Measurements from ENCODE around the gene GMPPB. TPM values are rescaled to one million over a fixed set of nuclear protein-coding genes. Genes with fewer than 3 reads are reported as not detected.

The GMPPB gene
- total RNA-seq, 2 donors from 2014 or later = 22.4 to 38.7 TPM

- Mint-ChIP-seq H3K4me1 (no peaks in the 10 kb centered on the region), H3K27ac (no peak overlapping the region), H3K4me3 (no peak overlapping the region), H3K36me3 (ENCODE audit: low read depth) (peaks cover 5% of the 10 kb centered on the region), H3K9me3 (no peaks in the 10 kb centered on the region), H3K27me3 (no peaks in the 10 kb centered on the region)
- ATAC-seq (replicated peaks) = no peak
These were observed 11.0 kb downstream of the GMPPB start for GRCh38 chr3:49712631-49713317.

DNA sequence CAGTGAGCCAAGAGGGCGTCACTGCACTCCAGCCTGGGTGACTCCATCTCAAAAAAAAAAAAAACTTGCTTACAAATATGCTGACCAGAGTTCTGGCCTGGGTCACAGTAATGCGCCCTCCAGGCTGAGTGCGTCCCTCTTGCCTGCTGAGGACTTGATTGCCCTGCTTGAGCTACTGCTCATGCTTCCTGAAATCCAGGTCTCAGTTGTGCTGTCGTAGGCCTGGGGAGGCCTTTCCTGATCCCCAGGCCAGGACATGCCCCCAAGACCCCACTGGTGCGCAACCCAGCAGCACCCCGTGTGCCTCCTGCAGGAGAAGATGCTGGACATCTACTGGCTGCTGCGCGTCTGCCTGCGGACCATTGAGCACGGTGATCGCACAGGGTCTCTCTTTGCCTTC lies 11.6 kb downstream of the GMPPB start:
- Mint-ChIP-seq H3K4me1 (no peaks in the 10 kb centered on the region), H3K27ac (no peak overlapping the region), H3K9me3 (no peaks in the 10 kb centered on the region), H3K36me3 (ENCODE audit: low read depth) (peaks cover 7% of the 10 kb centered on the region), H3K4me3 (no peak overlapping the region), H3K27me3 (no peaks in the 10 kb centered on the region)
- ATAC-seq (replicated peaks) = no peak

- peaks cover 12% of the 10 kb centered on the region for H3K36me3 Mint-ChIP-seq (ENCODE audit: low read depth)
- H3K4me3 Mint-ChIP-seq = no peak overlapping the region
- no peaks in the 10 kb centered on the region for H3K4me1 Mint-ChIP-seq
- no peaks in the 10 kb centered on the region for H3K27me3 Mint-ChIP-seq
- no peaks in the 10 kb centered on the region for H3K9me3 Mint-ChIP-seq
- H3K27ac Mint-ChIP-seq = no peak overlapping the region
- ATAC-seq (replicated peaks) = no peak
These were observed 12.3 kb downstream of the GMPPB start for GRCh38 chr3:49711489-49711888.

DNA sequence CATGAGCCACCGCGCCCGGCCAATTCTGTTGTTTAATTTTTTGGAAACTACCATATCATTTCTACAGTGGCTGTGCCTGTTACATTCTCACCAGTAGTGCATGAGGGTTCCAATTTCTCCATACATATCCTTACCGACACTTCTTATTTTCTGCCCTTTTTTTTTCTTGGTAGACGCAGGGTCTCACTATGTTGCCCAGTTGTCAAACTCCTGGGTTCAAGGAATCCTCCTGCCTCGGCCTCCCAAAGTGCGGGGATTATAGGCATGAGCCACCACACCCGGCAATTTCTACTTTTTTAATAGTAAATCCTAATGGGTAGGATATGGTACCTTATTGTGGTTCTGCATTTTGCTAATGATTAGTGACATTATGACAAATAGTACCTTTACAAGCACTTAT lies 13.9 kb downstream of the GMPPB start:
- no peak for ATAC-seq (replicated peaks)
- Mint-ChIP-seq H3K36me3 (ENCODE audit: low read depth) (peaks cover 8% of the 10 kb centered on the region), H3K4me1 (no peaks in the 10 kb centered on the region), H3K27me3 (no peaks in the 10 kb centered on the region), H3K9me3 (no peaks in the 10 kb centered on the region), H3K27ac (no peak overlapping the region), H3K4me3 (no peak overlapping the region)

- Mint-ChIP-seq H3K27me3 (no peaks in the 10 kb centered on the region), H3K4me3 (no peak overlapping the region), H3K36me3 (ENCODE audit: low read depth) (peaks cover 23% of the 10 kb centered on the region), H3K27ac (peak overlapping the region; percentile 18), H3K4me1 (no peaks in the 10 kb centered on the region), H3K9me3 (no peaks in the 10 kb centered on the region)
- ATAC-seq (replicated peaks) = no peak
These were observed 16.7 kb downstream of the GMPPB start for GRCh38 chr3:49707113-49707480.

DNA sequence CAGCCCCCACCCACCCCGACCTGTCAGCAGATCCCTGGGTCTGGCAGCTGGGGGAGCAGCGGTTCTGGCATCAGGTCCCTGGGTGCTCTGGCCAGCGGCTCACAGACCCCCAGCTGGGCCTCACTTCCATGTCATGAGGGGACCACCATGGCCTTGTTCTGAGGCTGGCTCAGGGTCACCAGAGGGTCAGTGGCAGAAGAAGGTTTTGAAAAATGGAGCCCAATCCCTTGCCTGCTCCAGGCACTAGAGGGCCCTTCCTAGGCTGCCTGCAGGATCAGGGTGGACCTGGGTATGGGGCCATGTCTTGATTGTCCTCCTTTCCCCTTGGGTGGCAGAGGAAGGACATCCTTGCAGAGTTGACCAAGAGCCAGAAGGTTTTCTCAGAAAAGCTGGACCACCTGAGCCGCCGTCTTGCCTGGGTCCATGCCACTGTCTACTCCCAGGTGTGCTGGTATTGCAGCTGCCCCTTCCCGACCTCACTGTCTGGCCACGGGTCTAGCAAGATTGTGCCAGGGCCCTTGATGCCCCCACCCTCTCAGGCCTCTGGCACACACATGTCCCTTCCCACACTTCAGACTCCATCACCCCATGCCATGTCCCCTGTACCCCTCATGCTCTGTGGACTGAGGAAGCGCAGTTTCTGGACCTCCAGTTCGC lies 17.2 kb downstream of the GMPPB start:
- H3K4me3 Mint-ChIP-seq = no peak overlapping the region
- no peaks in the 10 kb centered on the region for H3K27me3 Mint-ChIP-seq
- H3K27ac Mint-ChIP-seq = peak overlapping the region; percentile 18

DNA sequence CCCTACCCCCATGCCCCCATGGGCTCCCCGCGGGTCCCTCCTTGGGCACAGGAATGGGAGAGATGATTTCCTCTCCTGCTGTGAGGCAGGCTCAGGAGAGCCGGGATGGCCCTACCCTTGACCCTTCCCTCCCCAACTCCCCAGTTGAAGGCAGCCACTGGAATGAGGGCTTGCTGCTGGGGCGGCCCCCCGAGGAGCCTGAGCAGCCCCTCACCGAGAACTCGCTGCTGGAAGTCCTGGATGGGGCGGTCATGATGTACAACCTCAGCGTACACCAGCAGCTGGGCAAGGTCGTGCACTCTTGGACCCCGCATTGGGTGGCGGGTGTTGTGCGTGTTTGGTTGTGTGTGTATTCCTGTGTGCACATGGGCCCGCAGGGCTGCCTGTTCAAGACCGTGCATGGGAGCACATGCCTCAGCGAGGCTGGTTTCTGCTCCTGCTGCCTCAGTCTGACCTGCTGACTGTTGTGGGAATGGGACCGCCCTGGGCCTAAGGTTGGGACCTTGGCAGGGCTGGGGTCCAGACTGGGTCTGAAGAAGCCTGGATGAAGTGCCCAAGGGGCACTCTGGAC lies 18.3 kb downstream of the GMPPB start:
- Mint-ChIP-seq H3K4me3 (no peak overlapping the region), H3K36me3 (ENCODE audit: low read depth) (peaks cover 23% of the 10 kb centered on the region), H3K9me3 (no peaks in the 10 kb centered on the region), H3K27ac (no peak overlapping the region), H3K4me1 (no peaks in the 10 kb centered on the region), H3K27me3 (no peaks in the 10 kb centered on the region)
- no peak for ATAC-seq (replicated peaks)

More for the DNA sequence above, 17.2 kb downstream of the GMPPB start:
- H3K4me1 Mint-ChIP-seq = no peaks in the 10 kb centered on the region
- ATAC-seq (replicated peaks) = no peak
- H3K9me3 Mint-ChIP-seq = no peaks in the 10 kb centered on the region
- peaks cover 23% of the 10 kb centered on the region for H3K36me3 Mint-ChIP-seq (ENCODE audit: low read depth)

DNA sequence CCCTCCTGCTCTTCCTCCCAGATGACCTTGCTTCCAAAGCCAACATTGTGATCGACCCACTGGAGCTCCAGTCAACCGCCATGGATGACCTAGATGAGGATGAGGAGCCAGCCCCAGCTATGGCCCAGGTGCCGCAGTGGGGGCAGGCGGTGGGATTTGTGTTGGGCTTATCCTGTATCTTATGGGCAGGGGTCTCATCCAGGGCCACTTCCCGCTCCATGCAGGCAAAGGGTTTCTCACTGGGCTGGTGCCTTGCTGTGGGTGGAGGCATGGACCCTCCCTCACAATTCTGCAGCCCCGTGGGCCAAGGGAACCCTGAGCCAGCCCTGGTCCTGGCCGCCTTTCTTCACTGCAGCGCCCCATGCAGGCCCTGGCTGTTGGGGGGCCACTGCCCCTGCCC lies 19.1 kb downstream of the GMPPB start:
- H3K36me3 Mint-ChIP-seq (ENCODE audit: low read depth) = peaks cover 23% of the 10 kb centered on the region
- H3K4me3 Mint-ChIP-seq = no peak overlapping the region
- ATAC-seq (replicated peaks) = no peak
- no peaks in the 10 kb centered on the region for H3K4me1 Mint-ChIP-seq
- no peaks in the 10 kb centered on the region for H3K27me3 Mint-ChIP-seq
- no peaks in the 10 kb centered on the region for H3K9me3 Mint-ChIP-seq
- no peak overlapping the region for H3K27ac Mint-ChIP-seq

GRCh38 chr3:49703956-49704355 lies 19.8 kb downstream of the GMPPB start:
- H3K4me1 Mint-ChIP-seq = no peaks in the 10 kb centered on the region
- no peak for ATAC-seq (replicated peaks)
- H3K9me3 Mint-ChIP-seq = no peaks in the 10 kb centered on the region
- H3K36me3 Mint-ChIP-seq (ENCODE audit: low read depth) = peaks cover 23% of the 10 kb centered on the region
- H3K4me3 Mint-ChIP-seq = no peak overlapping the region
- H3K27me3 Mint-ChIP-seq = no peaks in the 10 kb centered on the region
- H3K27ac Mint-ChIP-seq = peak overlapping the region; percentile 38

DNA sequence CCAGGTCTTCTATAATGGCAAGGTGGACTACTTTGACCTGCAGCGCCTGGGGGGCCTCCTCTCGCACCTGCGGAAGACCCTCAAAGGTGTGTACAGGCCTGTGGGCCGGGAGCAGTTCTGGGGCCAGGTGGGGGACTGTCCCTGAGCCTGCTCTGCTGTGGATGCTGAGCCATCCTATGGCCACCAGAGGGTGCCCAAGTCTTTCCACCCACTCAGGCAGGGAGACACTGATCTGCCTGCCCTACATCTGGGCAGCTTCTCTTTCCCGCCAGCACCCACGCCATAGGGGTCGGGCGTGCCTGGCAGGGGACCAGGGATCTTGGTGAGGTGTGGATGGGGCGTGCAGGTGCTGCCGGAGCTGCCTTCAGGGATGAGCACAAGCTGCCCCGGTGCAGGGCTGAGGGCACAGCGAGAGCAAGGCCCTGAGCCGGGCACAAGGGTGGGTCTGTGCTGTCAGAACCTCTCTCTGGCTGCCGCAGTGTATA lies 20.3 kb downstream of the GMPPB start:
- no peaks in the 10 kb centered on the region for H3K4me1 Mint-ChIP-seq
- H3K36me3 Mint-ChIP-seq (ENCODE audit: low read depth) = peaks cover 23% of the 10 kb centered on the region
- H3K27ac Mint-ChIP-seq = peak overlapping the region; percentile 38
- peak; percentile 96 for ATAC-seq (replicated peaks)
- H3K4me3 Mint-ChIP-seq = no peak overlapping the region
- no peaks in the 10 kb centered on the region for H3K9me3 Mint-ChIP-seq
- no peaks in the 10 kb centered on the region for H3K27me3 Mint-ChIP-seq

GRCh38 chr3:49702672-49703071 lies 21.1 kb downstream of the GMPPB start:
- no peaks in the 10 kb centered on the region for H3K4me1 Mint-ChIP-seq
- H3K4me3 Mint-ChIP-seq = no peak overlapping the region
- H3K27me3 Mint-ChIP-seq = no peaks in the 10 kb centered on the region
- ATAC-seq (replicated peaks) = no peak
- H3K36me3 Mint-ChIP-seq (ENCODE audit: low read depth) = peaks cover 23% of the 10 kb centered on the region
- H3K27ac Mint-ChIP-seq = no peak overlapping the region
- H3K9me3 Mint-ChIP-seq = no peaks in the 10 kb centered on the region

DNA sequence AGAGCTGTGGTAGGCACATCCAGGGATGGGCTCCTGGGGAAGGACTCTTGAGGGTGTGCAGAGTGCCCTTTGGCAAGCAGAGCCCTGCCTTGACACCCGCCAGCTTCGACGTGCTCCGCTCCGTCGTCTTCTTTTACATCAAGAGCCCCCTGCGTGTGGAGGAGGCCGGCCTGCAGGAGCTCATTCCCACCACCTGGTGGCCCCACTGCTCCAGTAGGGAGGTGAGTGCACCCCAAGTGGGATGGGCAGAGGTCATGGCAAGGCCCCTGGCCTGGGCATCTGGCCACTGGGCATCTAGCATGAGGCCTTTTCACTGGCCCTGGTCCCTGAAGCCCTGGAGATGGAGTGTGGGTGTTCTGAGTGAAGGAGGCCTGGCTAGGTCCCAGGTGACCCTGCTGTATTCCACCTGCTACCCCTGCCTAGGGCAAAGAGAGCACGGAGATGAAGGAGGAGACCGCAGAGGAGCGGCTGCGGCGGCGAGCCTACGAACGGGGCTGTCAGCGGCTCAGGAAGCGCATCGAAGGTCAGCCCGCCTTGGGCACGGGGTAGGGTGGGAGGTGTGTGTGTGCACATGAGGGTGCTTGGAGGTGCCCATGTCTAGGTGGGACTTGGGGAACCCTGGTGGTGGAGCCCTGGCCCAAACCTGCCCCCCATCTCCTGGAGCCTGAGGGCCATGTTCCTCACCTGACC lies 22.2 kb downstream of the GMPPB start:
- H3K4me3 Mint-ChIP-seq = no peak overlapping the region
- no peaks in the 10 kb centered on the region for H3K27me3 Mint-ChIP-seq
- H3K36me3 Mint-ChIP-seq (ENCODE audit: low read depth) = peaks cover 15% of the 10 kb centered on the region
- no peak for ATAC-seq (replicated peaks)
- H3K4me1 Mint-ChIP-seq = no peaks in the 10 kb centered on the region
- H3K27ac Mint-ChIP-seq = no peak overlapping the region
- no peaks in the 10 kb centered on the region for H3K9me3 Mint-ChIP-seq

- Mint-ChIP-seq H3K9me3 (no peaks in the 10 kb centered on the region), H3K4me3 (no peak overlapping the region), H3K4me1 (no peaks in the 10 kb centered on the region), H3K27me3 (no peaks in the 10 kb centered on the region), H3K36me3 (ENCODE audit: low read depth) (peaks cover 15% of the 10 kb centered on the region), H3K27ac (no peak overlapping the region)
- no peak for ATAC-seq (replicated peaks)
These were observed 23.2 kb downstream of the GMPPB start for GRCh38 chr3:49700453-49701128.

GRCh38 chr3:49700014-49700413 lies 23.7 kb downstream of the GMPPB start:
- Mint-ChIP-seq H3K27ac (no peak overlapping the region), H3K4me3 (no peak overlapping the region)
- ATAC-seq (replicated peaks) = no peak

More at GRCh38 chr3:49700014-49700413, 23.7 kb downstream of the GMPPB start:
- Mint-ChIP-seq H3K9me3 (no peaks in the 10 kb centered on the region), H3K4me1 (no peaks in the 10 kb centered on the region), H3K27me3 (no peaks in the 10 kb centered on the region), H3K36me3 (ENCODE audit: low read depth) (peaks cover 15% of the 10 kb centered on the region)

Data from activated T-helper 17 cell treated with anti-CD3 and anti-CD28 coated beads, Interleukin-2, amount 50 U/mL, for 72 hours (primary cell).